ENCODE data around the gene TCTN2.

Gene TCTN2

DNA sequence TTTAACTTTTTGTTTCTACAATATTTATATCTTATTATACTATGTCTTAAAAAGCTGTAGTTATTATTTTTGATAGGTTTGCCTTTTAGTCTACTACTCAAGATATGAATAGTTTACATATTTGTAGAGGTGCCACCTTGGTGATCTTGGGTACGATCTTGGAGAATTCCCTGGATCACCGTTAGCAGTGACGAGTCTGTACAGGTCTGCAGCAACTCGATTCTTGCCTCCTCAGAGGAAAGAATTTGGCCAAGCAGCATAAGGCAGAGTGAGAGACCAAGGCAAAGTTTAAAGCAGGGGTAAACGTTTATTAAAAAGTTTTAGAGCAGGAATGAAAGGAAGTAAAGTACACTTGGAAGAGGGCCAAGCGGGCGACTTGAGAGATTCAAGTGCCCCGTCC, 3.1 kb upstream of the TCTN2 start:
- Mint-ChIP-seq H3K36me3 (peaks cover 3% of the 10 kb centered on the region), H3K4me3 (no peak overlapping the region), H3K27me3 (no peaks in the 10 kb centered on the region), H3K9me3 (ENCODE audit: low read depth) (no peaks in the 10 kb centered on the region), H3K4me1 (ENCODE audit: low read depth) (peaks cover 13% of the 10 kb centered on the region), H3K27ac (no peak overlapping the region)

DNA sequence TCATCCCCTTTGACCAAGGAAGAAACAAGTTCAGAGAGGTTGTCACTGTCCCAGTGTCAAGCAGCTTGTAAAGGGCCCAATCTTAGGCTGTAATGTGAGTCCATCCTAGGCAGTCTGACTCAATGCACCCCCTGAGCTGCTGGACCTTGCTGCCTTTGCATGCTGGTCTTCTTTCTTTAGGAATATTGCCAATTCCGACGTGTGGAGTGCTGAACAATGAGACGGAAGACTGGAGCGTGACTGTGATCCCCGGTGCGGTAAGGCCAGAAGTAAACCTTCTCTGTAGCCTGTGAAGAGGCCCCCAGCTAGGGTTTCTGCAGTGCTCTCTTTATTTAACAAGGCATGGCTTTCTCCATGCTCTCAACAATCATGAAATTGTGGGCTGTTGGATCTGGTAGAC, 963 bp downstream of the TCTN2 start:
- H3K9me3 Mint-ChIP-seq (ENCODE audit: low read depth): no peaks in the 10 kb centered on the region
- peaks cover 18% of the 10 kb centered on the region for H3K4me1 Mint-ChIP-seq (ENCODE audit: low read depth)
- H3K27me3 Mint-ChIP-seq: no peaks in the 10 kb centered on the region
- H3K4me3 Mint-ChIP-seq: peak overlapping the region; percentile 90
- H3K36me3 Mint-ChIP-seq: no peaks in the 10 kb centered on the region
- peak overlapping the region; percentile 22 for H3K27ac Mint-ChIP-seq

DNA sequence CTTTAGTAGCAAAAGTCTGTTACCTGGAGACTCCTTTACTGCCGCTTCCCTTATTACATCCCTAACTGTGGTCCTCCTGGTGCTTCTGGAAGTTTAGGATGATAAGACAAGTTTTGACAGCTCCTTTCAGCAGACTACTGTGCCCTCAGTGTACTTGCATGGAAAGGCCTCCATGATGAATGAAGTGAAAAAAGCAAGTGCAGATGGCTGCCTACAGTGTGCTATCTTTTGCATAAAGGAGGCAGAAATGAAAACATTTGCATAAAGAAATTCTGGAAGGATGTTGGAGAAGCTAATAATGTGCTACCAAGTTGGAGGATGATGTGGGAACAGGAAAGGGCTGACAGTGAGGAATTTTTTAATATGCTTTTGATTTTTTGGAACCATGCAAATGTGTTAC, 4.5 kb downstream of the TCTN2 start:
- H3K9me3 Mint-ChIP-seq (ENCODE audit: low read depth): no peaks in the 10 kb centered on the region
- peaks cover 3% of the 10 kb centered on the region for H3K36me3 Mint-ChIP-seq
- no peaks in the 10 kb centered on the region for H3K27me3 Mint-ChIP-seq
- no peak overlapping the region for H3K27ac Mint-ChIP-seq
- H3K4me3 Mint-ChIP-seq: no peak overlapping the region
- peaks cover 18% of the 10 kb centered on the region for H3K4me1 Mint-ChIP-seq (ENCODE audit: low read depth)

DNA sequence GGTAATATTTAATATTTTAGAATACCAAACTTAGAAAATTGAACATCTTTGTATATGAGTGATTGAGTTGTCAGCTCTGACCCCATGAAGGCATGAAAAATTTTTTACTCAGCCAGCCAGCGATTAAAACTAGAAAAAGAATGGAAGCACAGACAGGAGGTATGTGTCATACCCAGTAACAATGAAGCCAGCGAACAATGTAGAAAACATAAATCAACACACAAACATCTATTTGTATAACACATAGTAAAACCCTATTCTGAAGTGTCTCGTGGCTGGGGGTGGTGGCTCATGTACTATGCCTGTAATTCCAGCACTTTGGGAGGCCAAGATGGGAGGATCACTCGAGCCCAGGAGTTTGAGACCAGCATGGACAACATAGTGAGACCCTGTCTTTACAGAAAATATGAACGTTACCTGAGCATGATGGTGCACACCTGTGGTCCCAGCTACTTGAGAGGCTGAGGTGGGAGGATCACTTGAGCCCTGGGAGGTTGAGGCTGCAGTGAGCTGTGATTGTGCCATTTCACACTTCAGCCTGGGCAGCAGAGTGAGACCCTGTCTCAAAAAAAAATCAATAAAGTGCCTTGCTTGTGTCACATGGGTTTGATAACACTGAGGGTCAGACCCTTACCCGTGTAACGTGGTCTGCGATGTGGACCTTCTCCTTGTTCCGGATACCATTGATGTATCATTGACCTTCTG, 5.9 kb downstream of the TCTN2 start:
- H3K27me3 Mint-ChIP-seq: no peaks in the 10 kb centered on the region
- peaks cover 11% of the 10 kb centered on the region for H3K4me1 Mint-ChIP-seq (ENCODE audit: low read depth)
- H3K36me3 Mint-ChIP-seq: peaks cover 5% of the 10 kb centered on the region
- H3K4me3 Mint-ChIP-seq: no peak overlapping the region
- H3K9me3 Mint-ChIP-seq (ENCODE audit: low read depth): no peaks in the 10 kb centered on the region
- no peak overlapping the region for H3K27ac Mint-ChIP-seq

DNA sequence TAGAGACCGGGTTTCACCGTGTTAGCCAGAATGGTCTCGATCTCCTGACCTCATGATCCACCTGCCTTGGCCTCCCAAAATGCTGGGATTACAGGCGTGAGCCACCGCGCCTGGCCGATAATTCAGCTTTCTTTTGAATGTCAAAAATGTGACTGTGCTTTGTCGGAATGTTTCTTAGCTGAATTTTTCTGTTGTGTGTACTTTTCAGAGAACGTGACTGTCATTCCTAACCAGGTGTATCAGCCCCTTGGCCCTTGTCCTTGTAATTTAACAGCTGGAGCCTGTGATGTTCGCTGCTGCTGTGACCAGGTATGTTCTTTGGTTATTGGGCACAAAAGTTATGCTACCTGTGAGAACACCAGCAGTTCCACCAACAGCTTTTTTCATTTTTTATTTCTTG, 8.1 kb downstream of the TCTN2 start:
- peaks cover 5% of the 10 kb centered on the region for H3K36me3 Mint-ChIP-seq
- H3K27me3 Mint-ChIP-seq: no peaks in the 10 kb centered on the region
- no peaks in the 10 kb centered on the region for H3K4me1 Mint-ChIP-seq (ENCODE audit: low read depth)
- no peaks in the 10 kb centered on the region for H3K9me3 Mint-ChIP-seq (ENCODE audit: low read depth)
- H3K27ac Mint-ChIP-seq: no peak overlapping the region
- H3K4me3 Mint-ChIP-seq: no peak overlapping the region

DNA sequence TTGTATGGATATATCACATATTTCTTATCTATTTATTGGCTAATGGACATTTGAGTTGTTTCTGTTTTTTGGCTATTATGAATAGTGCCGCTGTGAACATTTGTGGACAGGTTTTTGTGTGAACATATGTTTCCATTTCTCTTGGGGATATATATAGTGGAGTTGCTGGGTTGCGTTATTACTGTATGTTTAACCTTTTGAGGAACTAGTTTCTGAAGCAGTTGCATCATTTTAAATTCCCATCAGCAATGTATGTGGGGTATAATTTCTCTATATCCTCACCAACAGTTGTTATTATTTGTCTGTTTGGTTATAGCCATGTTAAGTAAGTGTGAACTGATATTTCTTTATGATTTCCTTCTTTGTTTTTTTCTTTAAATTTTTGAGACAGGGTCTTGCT, 10.7 kb downstream of the TCTN2 start:
- Mint-ChIP-seq H3K27ac (no peak overlapping the region), H3K36me3 (peaks cover 5% of the 10 kb centered on the region)

DNA sequence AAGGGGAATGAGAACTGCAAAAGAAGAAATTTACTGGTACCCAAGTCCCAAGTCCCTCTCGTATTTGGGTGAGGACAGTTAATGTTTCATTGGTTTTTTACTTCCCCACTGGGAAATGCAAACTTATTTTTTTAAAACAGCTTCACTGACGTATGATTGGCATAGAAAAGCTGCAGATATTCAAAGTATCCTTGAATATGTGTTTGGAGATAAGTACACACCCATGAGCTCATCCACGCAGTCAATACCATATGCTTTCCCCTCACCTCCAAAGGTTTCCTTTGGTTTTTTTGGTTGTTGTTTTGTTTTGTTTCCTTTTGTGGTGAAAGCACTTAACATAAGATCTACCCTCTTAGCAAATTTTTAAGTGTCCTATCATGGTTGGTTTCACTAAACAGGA, 13.1 kb downstream of the TCTN2 start:
- no peak overlapping the region for H3K27ac Mint-ChIP-seq
- peaks cover 7% of the 10 kb centered on the region for H3K36me3 Mint-ChIP-seq
- H3K9me3 Mint-ChIP-seq (ENCODE audit: low read depth): no peaks in the 10 kb centered on the region
- no peaks in the 10 kb centered on the region for H3K27me3 Mint-ChIP-seq
- H3K4me1 Mint-ChIP-seq (ENCODE audit: low read depth): no peaks in the 10 kb centered on the region
- H3K4me3 Mint-ChIP-seq: no peak overlapping the region

More for the DNA sequence above, 10.7 kb downstream of the TCTN2 start:
- no peak overlapping the region for H3K4me3 Mint-ChIP-seq
- H3K9me3 Mint-ChIP-seq (ENCODE audit: low read depth): no peaks in the 10 kb centered on the region
- no peaks in the 10 kb centered on the region for H3K4me1 Mint-ChIP-seq (ENCODE audit: low read depth)
- H3K27me3 Mint-ChIP-seq: no peaks in the 10 kb centered on the region

DNA sequence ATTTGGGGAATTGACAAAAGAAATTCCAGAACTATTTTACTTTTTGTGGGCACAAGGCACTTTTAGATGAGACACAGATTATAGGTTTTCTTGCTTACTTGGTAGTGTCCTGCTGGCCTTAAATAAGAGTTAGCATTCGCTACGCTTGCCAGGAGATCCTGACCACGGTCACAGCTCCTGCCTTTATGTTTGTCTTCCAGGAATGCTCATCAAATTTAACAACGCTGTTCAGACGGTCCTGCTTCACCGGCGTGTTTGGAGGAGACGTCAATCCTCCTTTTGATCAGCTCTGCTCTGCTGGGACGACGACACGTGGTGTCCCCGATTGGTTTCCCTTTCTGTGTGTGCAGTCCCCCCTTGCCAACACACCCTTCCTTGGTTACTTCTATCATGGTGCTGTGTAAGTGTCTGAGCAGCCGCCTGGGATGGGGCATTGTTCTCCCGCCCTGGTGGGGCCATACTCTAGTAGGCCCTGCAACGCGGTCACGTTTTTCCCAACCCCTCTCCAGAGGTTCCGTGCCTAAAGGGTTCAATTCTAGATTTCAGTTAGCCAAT, 15.8 kb downstream of the TCTN2 start:
- Mint-ChIP-seq H3K27me3 (no peaks in the 10 kb centered on the region), H3K9me3 (ENCODE audit: low read depth) (no peaks in the 10 kb centered on the region), H3K36me3 (peaks cover 10% of the 10 kb centered on the region), H3K4me1 (ENCODE audit: low read depth) (no peaks in the 10 kb centered on the region), H3K27ac (no peak overlapping the region), H3K4me3 (no peak overlapping the region)

DNA sequence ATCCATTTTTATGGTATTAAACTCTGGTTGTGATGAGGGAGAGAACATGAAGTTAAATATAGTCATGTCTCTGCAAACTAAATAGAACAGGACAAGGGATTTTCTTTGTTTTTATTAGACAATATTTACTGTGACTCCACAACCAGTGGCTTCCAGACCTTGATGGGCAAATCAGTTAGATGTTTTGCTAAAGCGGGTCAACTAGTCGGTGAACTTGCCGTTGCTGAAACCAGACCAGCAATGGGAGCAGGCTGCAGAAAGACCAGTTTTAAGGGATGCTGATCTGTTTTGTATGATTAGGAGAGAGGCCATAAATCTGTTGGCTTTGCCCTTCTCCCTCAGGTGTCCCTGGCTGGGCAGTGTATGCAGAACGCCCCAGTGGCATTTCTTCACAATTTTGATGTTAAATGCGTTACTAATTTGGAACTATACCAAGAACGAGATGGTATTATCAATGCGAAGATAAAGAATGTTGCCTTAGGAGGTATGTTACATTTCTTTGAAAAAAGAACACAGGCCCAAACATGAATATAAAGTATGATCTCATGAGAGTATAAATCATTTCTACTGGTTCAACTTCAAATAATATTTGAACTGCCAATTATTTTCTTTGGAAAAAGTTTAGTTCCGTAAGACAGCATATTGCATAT, 19.4 kb downstream of the TCTN2 start:
- Mint-ChIP-seq H3K27ac (no peak overlapping the region), H3K4me3 (no peak overlapping the region), H3K9me3 (ENCODE audit: low read depth) (no peaks in the 10 kb centered on the region), H3K27me3 (no peaks in the 10 kb centered on the region), H3K36me3 (peaks cover 10% of the 10 kb centered on the region), H3K4me1 (ENCODE audit: low read depth) (no peaks in the 10 kb centered on the region)

DNA sequence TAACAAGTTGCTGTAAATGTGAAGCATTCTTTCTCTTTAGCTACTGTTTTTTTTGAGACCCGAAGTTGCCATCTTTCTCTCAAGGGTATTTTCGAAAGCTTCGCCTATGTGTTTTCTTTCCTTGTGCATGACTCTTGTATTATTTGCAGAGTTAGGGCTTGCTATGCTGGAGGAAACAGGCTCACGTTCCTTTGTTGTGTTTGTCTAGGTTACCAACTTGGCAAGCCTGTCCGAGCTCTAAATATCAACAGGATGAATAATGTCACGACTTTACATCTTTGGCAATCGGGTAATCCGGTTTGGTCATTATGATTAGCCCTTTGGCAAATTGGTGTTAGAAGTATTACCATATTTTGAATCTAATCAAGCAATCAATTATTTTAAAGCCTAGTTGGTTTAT, 25.3 kb downstream of the TCTN2 start:
- Mint-ChIP-seq H3K36me3 (peaks cover 10% of the 10 kb centered on the region), H3K27me3 (no peaks in the 10 kb centered on the region), H3K4me1 (ENCODE audit: low read depth) (no peaks in the 10 kb centered on the region), H3K4me3 (no peak overlapping the region), H3K27ac (no peak overlapping the region), H3K9me3 (ENCODE audit: low read depth) (no peaks in the 10 kb centered on the region)

DNA sequence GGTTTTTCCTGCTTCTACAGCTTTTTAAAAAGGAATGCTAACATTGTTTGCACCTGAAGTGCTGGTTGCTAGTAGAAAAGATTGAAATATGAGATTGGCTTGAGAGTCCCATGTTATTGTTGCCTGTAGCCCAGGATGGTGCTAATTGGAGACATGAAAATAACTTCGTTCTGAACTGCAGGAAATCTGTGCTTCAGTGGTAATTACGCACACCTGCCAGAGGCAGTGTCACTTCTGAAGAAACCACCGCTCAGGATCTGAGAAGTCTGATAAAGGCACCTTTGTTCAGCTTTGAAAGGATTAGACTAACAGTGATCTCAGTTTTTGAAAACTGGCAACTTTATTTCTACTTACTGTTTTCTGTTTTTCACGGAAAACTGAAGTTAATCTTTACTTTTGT, 25.7 kb downstream of the TCTN2 start:
- peaks cover 8% of the 10 kb centered on the region for H3K36me3 Mint-ChIP-seq
- no peak overlapping the region for H3K27ac Mint-ChIP-seq
- H3K4me1 Mint-ChIP-seq (ENCODE audit: low read depth): no peaks in the 10 kb centered on the region
- H3K9me3 Mint-ChIP-seq (ENCODE audit: low read depth): no peaks in the 10 kb centered on the region
- H3K27me3 Mint-ChIP-seq: no peaks in the 10 kb centered on the region
- H3K4me3 Mint-ChIP-seq: no peak overlapping the region

DNA sequence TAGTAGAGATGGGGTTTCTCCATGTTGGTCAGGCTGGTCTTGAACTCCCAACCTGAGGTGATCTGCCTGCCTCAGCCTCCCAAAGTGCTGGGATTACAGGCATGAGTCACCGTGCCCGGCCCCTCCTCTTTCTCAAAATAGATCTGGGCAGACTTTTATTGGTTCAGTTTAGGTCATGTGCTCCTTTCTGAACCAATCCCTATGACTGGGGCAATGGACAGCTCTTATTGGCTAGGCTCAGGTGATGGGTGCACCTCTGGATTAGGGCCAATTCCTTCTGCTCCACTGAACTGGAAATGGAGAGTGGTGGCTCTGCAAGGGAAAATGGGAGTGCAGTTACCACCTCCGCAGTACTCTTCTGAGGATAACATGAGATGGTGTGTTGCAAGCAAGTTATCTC, 35.0 kb downstream of the TCTN2 start:
- peaks cover 6% of the 10 kb centered on the region for H3K36me3 Mint-ChIP-seq
- H3K4me1 Mint-ChIP-seq (ENCODE audit: low read depth): peaks cover 2% of the 10 kb centered on the region
- H3K4me3 Mint-ChIP-seq: no peak overlapping the region
- H3K9me3 Mint-ChIP-seq (ENCODE audit: low read depth): no peaks in the 10 kb centered on the region
- H3K27me3 Mint-ChIP-seq: no peaks in the 10 kb centered on the region
- no peak overlapping the region for H3K27ac Mint-ChIP-seq

DNA sequence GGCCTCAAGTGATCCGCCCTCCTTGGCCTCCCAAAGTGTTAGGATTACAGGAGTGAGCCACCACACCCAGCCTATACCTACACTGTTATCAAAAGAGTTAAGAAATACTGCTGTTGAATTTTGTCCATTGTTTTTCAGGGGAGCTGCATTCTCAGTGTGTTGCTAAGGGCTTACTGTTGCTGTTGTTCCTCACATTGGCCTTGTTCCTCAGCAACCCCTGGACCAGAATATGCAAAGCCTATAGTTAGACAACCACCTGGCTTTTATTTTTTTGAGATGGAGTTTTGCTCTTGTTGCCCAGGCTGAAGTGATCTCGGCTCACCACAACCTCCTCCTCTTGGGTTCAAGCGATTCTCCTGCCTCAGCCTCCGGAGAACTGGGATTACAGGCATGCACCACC, 36.6 kb downstream of the TCTN2 start:
- H3K4me3 Mint-ChIP-seq: no peak overlapping the region
- peaks cover 7% of the 10 kb centered on the region for H3K4me1 Mint-ChIP-seq (ENCODE audit: low read depth)
- no peak overlapping the region for H3K27ac Mint-ChIP-seq
- no peaks in the 10 kb centered on the region for H3K9me3 Mint-ChIP-seq (ENCODE audit: low read depth)
- H3K36me3 Mint-ChIP-seq: peaks cover 3% of the 10 kb centered on the region
- H3K27me3 Mint-ChIP-seq: no peaks in the 10 kb centered on the region

DNA sequence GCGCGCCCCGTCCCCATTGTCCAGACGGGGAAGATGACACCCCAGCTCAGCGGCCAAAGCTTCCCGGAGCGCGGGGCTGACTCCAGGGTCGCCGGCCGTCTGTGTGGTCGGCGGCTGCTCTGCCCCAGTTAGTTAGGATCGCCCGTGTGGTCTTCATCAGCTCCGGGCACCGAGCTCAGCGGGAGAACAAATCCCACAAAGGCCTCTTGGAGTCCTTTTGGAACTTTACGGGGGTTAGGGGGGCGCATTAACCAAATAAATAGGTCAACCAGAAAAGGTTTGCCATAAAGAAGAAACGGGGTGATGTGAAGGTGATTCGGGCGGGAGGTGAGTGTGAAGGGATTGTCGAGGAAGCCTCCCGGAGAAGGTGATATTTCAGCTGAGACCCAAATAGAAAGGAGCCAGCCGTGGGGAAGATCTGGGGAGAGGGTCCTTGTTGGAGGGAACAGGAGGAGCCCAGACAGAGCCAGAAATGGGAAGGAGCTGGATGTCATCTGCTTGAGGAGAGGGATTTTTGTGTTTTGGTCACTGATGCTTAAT, 41.9 kb downstream of the TCTN2 start:
- no peaks in the 10 kb centered on the region for H3K27me3 Mint-ChIP-seq
- peaks cover 40% of the 10 kb centered on the region for H3K4me1 Mint-ChIP-seq (ENCODE audit: low read depth)
- peaks cover 5% of the 10 kb centered on the region for H3K36me3 Mint-ChIP-seq
- H3K9me3 Mint-ChIP-seq (ENCODE audit: low read depth): no peaks in the 10 kb centered on the region
- H3K27ac Mint-ChIP-seq: peak overlapping the region; percentile 97
- H3K4me3 Mint-ChIP-seq: peak overlapping the region; percentile 97

DNA sequence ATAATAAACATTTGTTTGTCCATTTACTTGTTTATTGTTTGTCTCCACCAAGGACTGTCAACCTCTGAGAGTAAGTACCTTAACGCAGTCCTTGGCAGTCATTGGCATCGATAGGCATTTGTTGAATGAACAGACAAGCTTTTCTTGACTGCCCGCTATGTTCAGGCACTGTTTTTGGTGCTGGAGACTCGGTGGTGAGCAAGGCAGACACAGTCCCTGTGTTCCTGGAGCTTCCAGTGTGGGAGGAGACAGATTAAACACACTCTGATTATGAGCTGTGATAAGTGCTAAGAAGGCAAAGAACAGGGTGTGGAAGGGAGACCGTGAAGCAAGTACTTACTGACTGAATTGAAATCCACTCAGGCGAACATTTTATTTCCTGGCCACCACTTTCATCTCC, 42.5 kb downstream of the TCTN2 start:
- no peaks in the 10 kb centered on the region for H3K9me3 Mint-ChIP-seq (ENCODE audit: low read depth)
- H3K4me3 Mint-ChIP-seq: peak overlapping the region; percentile 97
- peak overlapping the region; percentile 97 for H3K27ac Mint-ChIP-seq
- H3K36me3 Mint-ChIP-seq: peaks cover 5% of the 10 kb centered on the region
- H3K27me3 Mint-ChIP-seq: no peaks in the 10 kb centered on the region
- peaks cover 40% of the 10 kb centered on the region for H3K4me1 Mint-ChIP-seq (ENCODE audit: low read depth)

Measured in activated naive CD8-positive, alpha-beta T cell (primary cell).